Chondrocyte (in vitro differentiated cells): Measurements from ENCODE around the gene PFKFB3. TPM values are rescaled to one million over a fixed set of nuclear protein-coding genes. Genes with fewer than 3 reads are reported as not detected.

ENCODE experiments used
- DNase-seq: peaks from one replicate; pipeline ENCODE4 v3.0.0; 2021; ENCODE audit warnings: mixed read lengths, low spot score
- H3K27ac Mint-ChIP-seq: one replicate; pipeline ENCODE4 v1.8.0; 2021; ENCODE audit warnings: mild to moderate bottlenecking, moderate library complexity, mixed read lengths; ENCODE audit not compliant: unreplicated experiment
- H3K27me3 Mint-ChIP-seq: 2 replicates; pipeline ENCODE4 v1.8.0; 2021; ENCODE audit warnings: low read depth, mixed read lengths
- H3K36me3 Mint-ChIP-seq: 2 replicates; pipeline ENCODE4 v1.8.0; 2021; ENCODE audit warnings: low read depth, mixed read lengths
- H3K4me1 Mint-ChIP-seq: 2 replicates; pipeline ENCODE4 v1.8.0; 2021; ENCODE audit warnings: low read depth, mild to moderate bottlenecking, mixed read lengths
- H3K4me3 Mint-ChIP-seq: one replicate; pipeline ENCODE4 v1.8.0; 2021; ENCODE audit warnings: mild to moderate bottlenecking, moderate library complexity, mixed read lengths; ENCODE audit not compliant: unreplicated experiment
- H3K9me3 Mint-ChIP-seq: 2 replicates; pipeline ENCODE4 v1.8.0; 2021; ENCODE audit warnings: low read depth, mixed read lengths
- CTCF ChIP-seq: fragments of 200-600 bp; sonication (generic); IDR thresholded peaks from 2 replicates; pipeline ENCODE4 v1.5.0; 2021; ENCODE audit warnings: antibody characterized with exemption, mild to moderate bottlenecking, moderate library complexity
- total RNA-seq: library from RNA; stranded (reverse); gene quantifications from 3 replicates; pipeline ENCODE4 v1.2.1, GENCODE V29; 2021

The PFKFB3 gene
- total RNA-seq, 1 donor from 2014 or later: 46.5 TPM

- Mint-ChIP-seq H3K4me1 (peaks cover 43% of the 10 kb centered on the region), H3K27ac (no peak overlapping the region), H3K36me3 (no peaks in the 10 kb centered on the region), H3K4me3 (no peak overlapping the region), H3K9me3 (no peaks in the 10 kb centered on the region), H3K27me3 (no peaks in the 10 kb centered on the region)
- no peak for DNase-seq
- no peak for TF ChIP-seq CTCF
Measured at GRCh38 chr10:6167456-6167855, 35.3 kb upstream of the PFKFB3 start.

- Mint-ChIP-seq H3K4me1 (peaks cover 37% of the 10 kb centered on the region), H3K27me3 (no peaks in the 10 kb centered on the region)
Measured at GRCh38 chr10:6168084-6168483, 34.6 kb upstream of the PFKFB3 start.

GRCh38 chr10:6170638-6171037 lies 32.1 kb upstream of the PFKFB3 start:
- no peak overlapping the region for H3K4me3 Mint-ChIP-seq
- TF ChIP-seq CTCF: no peak
- H3K4me1 Mint-ChIP-seq: peaks cover 22% of the 10 kb centered on the region
- no peak overlapping the region for H3K27ac Mint-ChIP-seq
- DNase-seq: no peak
- no peaks in the 10 kb centered on the region for H3K9me3 Mint-ChIP-seq
- H3K27me3 Mint-ChIP-seq: no peaks in the 10 kb centered on the region
- H3K36me3 Mint-ChIP-seq: no peaks in the 10 kb centered on the region

More at GRCh38 chr10:6168084-6168483, 34.6 kb upstream of the PFKFB3 start:
- TF ChIP-seq CTCF: no peak
- H3K9me3 Mint-ChIP-seq: no peaks in the 10 kb centered on the region
- H3K4me3 Mint-ChIP-seq: no peak overlapping the region
- no peak for DNase-seq
- no peaks in the 10 kb centered on the region for H3K36me3 Mint-ChIP-seq
- H3K27ac Mint-ChIP-seq: no peak overlapping the region

- Mint-ChIP-seq H3K36me3 (no peaks in the 10 kb centered on the region), H3K27ac (peak overlapping the region; percentile 35), H3K4me1 (peaks cover 34% of the 10 kb centered on the region), H3K9me3 (no peaks in the 10 kb centered on the region), H3K27me3 (no peaks in the 10 kb centered on the region), H3K4me3 (no peak overlapping the region)
- DNase-seq: no peak
- TF ChIP-seq CTCF: no peak
Measured at GRCh38 chr10:6171881-6172695, 30.6 kb upstream of the PFKFB3 start.

- Mint-ChIP-seq H3K36me3 (no peaks in the 10 kb centered on the region), H3K27ac (no peak overlapping the region), H3K4me1 (peaks cover 37% of the 10 kb centered on the region), H3K27me3 (no peaks in the 10 kb centered on the region), H3K4me3 (no peak overlapping the region), H3K9me3 (no peaks in the 10 kb centered on the region)
- TF ChIP-seq CTCF: peak; percentile 32
- DNase-seq: no peak
Measured at GRCh38 chr10:6173203-6173602, 29.5 kb upstream of the PFKFB3 start.
